Upper lobe of left lung (tissue), 4 donors: ENCODE measurements around the gene YTHDF2.

Experiments used
- POLR2AphosphoS5 ChIP-seq, 2 donors: sonication (generic); formaldehyde crosslinking; IDR thresholded peaks; one replicate each; pipeline ENCODE4 v1.5.1; 2017; ENCODE audit warnings: antibody characterized with exemption in 2 of 2
- TF ChIP-seq, protein P1 (sequence below), 6 experiments: fragments of 450-650 bp in 4 of 6; fragments of 200-600 bp in 2 of 6; sonication (generic) in 2 of 6; IDR thresholded peaks; one replicate each; pipeline ENCODE4 v1.5.1; 2016 to 2019; ENCODE audit warnings: antibody characterized with exemption in 6 of 6

DNA sequence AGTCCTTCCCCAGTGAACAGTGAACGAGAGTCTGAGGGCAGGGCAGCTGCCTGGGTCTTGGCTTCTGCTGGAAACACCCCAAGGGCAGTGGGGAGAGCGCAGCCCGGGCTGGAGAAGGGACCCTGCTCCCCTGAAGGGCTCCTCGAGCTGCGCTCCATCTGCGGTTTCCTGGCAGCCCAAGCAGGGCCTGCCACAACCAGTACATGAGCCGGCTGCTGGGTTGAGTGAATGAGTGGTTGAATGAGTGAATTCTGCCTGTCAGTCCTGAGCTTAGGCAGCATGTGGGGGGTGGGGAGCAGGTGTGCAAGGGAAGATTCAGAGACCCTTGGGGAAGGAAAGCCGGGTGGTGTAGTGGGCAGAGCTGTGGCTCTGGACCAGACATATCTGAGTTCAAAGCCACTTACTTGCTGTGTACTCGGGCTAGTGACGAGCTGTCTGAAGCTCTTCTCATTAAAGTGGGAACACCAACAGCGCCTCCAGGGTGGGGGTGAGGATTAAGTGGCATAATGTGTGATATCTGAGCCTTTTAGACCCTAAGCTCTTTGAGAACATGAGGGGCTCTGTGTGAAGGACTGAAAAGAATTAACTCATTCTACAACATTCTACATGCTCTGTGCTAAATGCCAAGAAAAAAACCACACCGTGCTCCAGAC is 78.9 kb downstream of the YTHDF2 start:
- TF ChIP-seq, protein P1, sequence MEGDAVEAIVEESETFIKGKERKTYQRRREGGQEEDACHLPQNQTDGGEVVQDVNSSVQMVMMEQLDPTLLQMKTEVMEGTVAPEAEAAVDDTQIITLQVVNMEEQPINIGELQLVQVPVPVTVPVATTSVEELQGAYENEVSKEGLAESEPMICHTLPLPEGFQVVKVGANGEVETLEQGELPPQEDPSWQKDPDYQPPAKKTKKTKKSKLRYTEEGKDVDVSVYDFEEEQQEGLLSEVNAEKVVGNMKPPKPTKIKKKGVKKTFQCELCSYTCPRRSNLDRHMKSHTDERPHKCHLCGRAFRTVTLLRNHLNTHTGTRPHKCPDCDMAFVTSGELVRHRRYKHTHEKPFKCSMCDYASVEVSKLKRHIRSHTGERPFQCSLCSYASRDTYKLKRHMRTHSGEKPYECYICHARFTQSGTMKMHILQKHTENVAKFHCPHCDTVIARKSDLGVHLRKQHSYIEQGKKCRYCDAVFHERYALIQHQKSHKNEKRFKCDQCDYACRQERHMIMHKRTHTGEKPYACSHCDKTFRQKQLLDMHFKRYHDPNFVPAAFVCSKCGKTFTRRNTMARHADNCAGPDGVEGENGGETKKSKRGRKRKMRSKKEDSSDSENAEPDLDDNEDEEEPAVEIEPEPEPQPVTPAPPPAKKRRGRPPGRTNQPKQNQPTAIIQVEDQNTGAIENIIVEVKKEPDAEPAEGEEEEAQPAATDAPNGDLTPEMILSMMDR (IDR thresholded peaks at IDR 0.05): no peak
- TF ChIP-seq POLR2AphosphoS5 (IDR thresholded peaks at IDR 0.05): no peak
